HG03064 (cell line): ENCODE measurements around the gene RAD50.
"Not testable (repeated sequence)": the region's sequence is repeated elsewhere in the genome, so short reads cannot be mapped to it uniquely, and the experiment has no call there.

ENCODE experiments used
- ATAC-seq: cut with Tn5 transposase; IDR thresholded peaks from one replicate; pipeline ENCODE4 v1.9.1; 2021; ENCODE audit warnings: low read depth; ENCODE audit not compliant: unreplicated experiment

The RAD50 gene

DNA sequence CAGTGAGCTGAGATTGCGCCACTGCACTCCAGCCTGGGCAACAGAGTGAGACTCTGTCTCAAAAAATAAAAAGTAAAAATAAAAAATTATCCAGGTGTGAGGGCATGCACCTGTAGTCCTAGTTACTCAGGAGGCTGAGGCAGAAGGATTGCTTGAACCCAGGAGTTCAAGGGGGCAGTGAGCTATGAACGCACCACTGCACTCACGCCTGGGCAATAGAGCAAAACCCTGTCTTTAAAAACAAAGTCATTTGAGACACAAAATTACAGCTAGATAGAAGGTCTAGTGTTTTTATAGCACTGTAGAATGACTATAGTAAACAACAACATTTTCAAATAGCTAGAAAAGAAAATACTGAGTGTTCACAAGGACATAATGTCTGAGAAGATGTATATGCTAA lies 133.4 kb downstream of the RAD50 start:
- ATAC-seq, result no peak

DNA sequence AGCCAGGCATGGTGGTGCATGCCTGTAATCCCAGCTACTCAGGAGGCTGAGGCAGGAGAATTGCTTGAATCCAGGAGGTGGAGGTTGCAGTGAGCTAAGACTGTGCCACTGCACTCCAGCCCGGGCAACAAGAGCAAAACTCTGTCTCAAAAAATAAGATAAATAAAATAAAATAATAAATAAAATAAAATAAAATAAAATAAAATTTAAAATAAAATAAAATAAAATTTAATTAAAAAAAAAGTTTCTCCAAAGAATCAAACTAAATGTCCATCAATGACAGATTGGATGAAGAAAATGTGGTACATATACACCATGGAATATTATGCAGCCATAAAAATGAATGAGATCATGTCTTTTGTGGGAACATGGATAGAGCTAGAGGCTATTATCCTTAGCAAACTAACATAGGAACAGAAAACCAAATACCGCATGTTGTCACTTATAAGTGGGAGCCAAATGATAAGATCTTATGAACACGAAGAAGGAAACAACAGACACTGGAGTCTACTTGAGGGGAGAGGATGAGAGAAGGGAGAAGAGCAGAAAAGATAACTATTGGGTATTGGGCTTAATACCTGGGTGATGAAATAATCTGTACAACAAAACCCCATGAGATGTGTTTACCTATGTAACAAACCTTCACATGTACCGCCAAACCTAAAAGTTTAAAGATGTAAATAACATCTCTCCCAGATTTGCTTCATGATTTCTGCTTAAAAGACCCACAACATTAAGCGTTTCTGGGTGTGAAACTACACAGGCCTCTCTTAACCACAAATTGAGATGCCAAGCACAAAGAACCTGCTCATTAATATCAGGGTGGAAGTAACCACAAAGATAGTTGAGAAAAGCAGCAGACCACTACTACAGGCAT lies 135.2 kb downstream of the RAD50 start:
- not testable (repeated sequence) for ATAC-seq

DNA sequence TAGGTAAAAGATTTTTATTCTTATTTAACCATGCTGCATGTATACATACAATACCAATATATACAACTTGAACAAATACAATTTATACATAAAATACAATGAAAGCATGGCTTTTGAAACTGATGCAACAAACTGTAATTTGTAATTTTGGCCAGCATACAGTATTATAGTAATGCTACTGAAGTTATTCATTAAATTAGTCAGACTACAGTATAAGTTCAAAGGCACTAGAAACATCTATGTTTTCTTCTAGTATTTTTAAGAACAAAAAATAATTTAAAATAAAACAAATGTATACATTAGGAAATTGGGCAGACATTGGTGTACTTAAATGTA lies 135.8 kb downstream of the RAD50 start:
- ATAC-seq, result no peak
